Erythroblast (primary cell): ENCODE measurements around the gene GPR42.

ENCODE experiments used
- GATA1 ChIP-seq: IDR thresholded peaks from 2 replicates; pipeline ENCODE4 v1.6.1; 2011; ENCODE audit warnings: low read depth, mild to moderate bottlenecking, control low read depth, low read length, moderate library complexity
- POLR2A ChIP-seq: IDR thresholded peaks from 2 replicates; pipeline ENCODE4 v1.6.1; 2011; ENCODE audit warnings: mild to moderate bottlenecking, low read length

GRCh38 chr19:35347171-35347929 lies 23.5 kb upstream of the GPR42 start, which contains the start of gene FFAR1:
- TF ChIP-seq POLR2A (no peak), GATA1 (no peak)
